GM18502 (cell line): ENCODE results near the gene FCRL6.

Experiments
- ATAC-seq: cut with Tn5 transposase; IDR thresholded peaks from one replicate; pipeline ENCODE4 v1.9.1; 2021; ENCODE audit warnings: mild to moderate bottlenecking; ENCODE audit not compliant: unreplicated experiment, poor library complexity

Gene FCRL6

GRCh38 chr1:159798893-159799292, 3.3 kb upstream of the FCRL6 start:
- no peak for ATAC-seq

- ATAC-seq = no peak
These were observed 2.6 kb upstream of the FCRL6 start for GRCh38 chr1:159799446-159799985.

GRCh38 chr1:159800177-159800930, 1.8 kb upstream of the FCRL6 start:
- no peak for ATAC-seq

- ATAC-seq = no peak
These were observed 2.0 kb downstream of the FCRL6 start for GRCh38 chr1:159803956-159804689.

- ATAC-seq = no peak
These were observed 2.8 kb downstream of the FCRL6 start for GRCh38 chr1:159804924-159805323.

GRCh38 chr1:159815926-159816325, 13.8 kb downstream of the FCRL6 start:
- no peak for ATAC-seq

GRCh38 chr1:159817276-159818041, 15.3 kb downstream of the FCRL6 start:
- ATAC-seq = no peak

GRCh38 chr1:159821171-159821867, 19.2 kb downstream of the FCRL6 start:
- no peak for ATAC-seq

- no peak for ATAC-seq
These were observed 21.2 kb downstream of the FCRL6 start for GRCh38 chr1:159823406-159823805.

GRCh38 chr1:159825564-159825963, 23.4 kb downstream of the FCRL6 start:
- no peak for ATAC-seq

GRCh38 chr1:159826441-159827101, 24.4 kb downstream of the FCRL6 start, which contains the start of gene SLAMF8:
Gene SLAMF8 (plus strand): TSS chr1:159826873. CDS start chr1:159826899, 26 bp downstream.
- no peak for ATAC-seq

GRCh38 chr1:159827102-159827490, 24.9 kb downstream of the FCRL6 start:
- no peak for ATAC-seq

GRCh38 chr1:159827549-159827948, 25.4 kb downstream of the FCRL6 start:
- ATAC-seq = no peak

GRCh38 chr1:159828176-159828575, 26.0 kb downstream of the FCRL6 start:
- ATAC-seq = no peak

GRCh38 chr1:159828581-159829272, 26.6 kb downstream of the FCRL6 start:
- no peak for ATAC-seq

GRCh38 chr1:159829273-159829634, 27.1 kb downstream of the FCRL6 start:
- ATAC-seq = peak; percentile 87

- ATAC-seq = no peak
These were observed 27.8 kb downstream of the FCRL6 start for GRCh38 chr1:159829822-159830465.

GRCh38 chr1:159830722-159831121, 28.6 kb downstream of the FCRL6 start:
- no peak for ATAC-seq
